ENCODE data around the gene SYT6. TPM values are rescaled to one million over a fixed set of nuclear protein-coding genes. Genes with fewer than 3 reads are reported as not detected.

SYT6 gene
- total RNA-seq, 1 experiment from 2014 or later: 77.2 TPM

DNA sequence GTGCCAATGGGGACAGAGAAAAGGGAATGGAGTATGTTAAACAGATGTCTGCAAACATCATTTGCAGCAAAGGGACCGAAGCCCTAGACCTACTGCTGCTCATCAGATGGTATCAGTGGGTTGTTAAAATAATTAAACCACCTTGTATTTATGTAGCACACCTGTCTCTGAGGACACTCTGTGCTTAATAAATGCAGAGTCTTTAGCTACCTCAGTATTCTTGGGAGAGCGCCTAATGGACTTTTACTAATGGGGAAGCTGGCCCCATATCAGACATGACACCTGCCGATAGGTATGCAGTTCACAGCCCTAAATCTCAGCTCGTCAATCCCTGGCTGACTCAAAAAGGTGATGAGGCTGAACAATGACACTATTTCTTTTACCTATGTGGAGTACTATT, 54.4 kb downstream of the SYT6 start:
- no peak overlapping the region for H2BK15ac ChIP-seq (ENCODE audit: low read depth, low read length)
- no peak overlapping the region for H3K14ac ChIP-seq (ENCODE audit: insufficient read depth, low read length)
- H3K23ac ChIP-seq (ENCODE audit: insufficient read length, low read depth, low read length): no peak overlapping the region
- Mint-ChIP-seq H3K4me1 (peaks cover 19 to 20% of the 10 kb centered on the region in 2 experiments), H3K9me3 (no peaks in the 10 kb centered on the region), H3K36me3 (ENCODE audit: insufficient read depth in 1 of 3, low read depth in 3 of 3) (peaks cover 63 to 99% (median 98%) of the 10 kb centered on the region in 3 experiments), H3K27ac (peak overlapping the region in 1 of 3 experiments; percentile 76; a peak in 2 of 7 replicates), H3K27me3 (ENCODE audit: low read depth) (peaks cover 3% of the 10 kb centered on the region; the same call in 1 of the 2 replicates), H3K4me3 (no peak overlapping the region)
- no peak overlapping the region for H2BK20ac ChIP-seq (ENCODE audit: low read depth, low read length, poor library complexity, severe bottlenecking)
- H3K9me3 ChIP-seq (ENCODE audit: control insufficient read depth, low read depth, low read length): no peaks in the 10 kb centered on the region
- no peaks in the 10 kb centered on the region for H3K23me2 ChIP-seq (ENCODE audit: insufficient read length, low read depth, low read length, poor library complexity, severe bottlenecking)
- H3K4me2 ChIP-seq (ENCODE audit: insufficient read depth, insufficient read length, low read length): no peak overlapping the region
- H3K56ac ChIP-seq (ENCODE audit: insufficient read length, low read depth, low read length): no peak overlapping the region
- no peak overlapping the region for H3T11ph ChIP-seq (ENCODE audit: low read length)
- no peak overlapping the region for H2BK12ac ChIP-seq (ENCODE audit: insufficient read length, low read depth, low read length)
- H2AK5ac ChIP-seq (ENCODE audit: insufficient read length, low read length): no peak overlapping the region
- H4K8ac ChIP-seq (replicated peaks; ENCODE audit: insufficient read length, low read depth, low read length): no peak overlapping the region
- no peak overlapping the region for H2BK5ac ChIP-seq (ENCODE audit: insufficient read length, low read length)
- WGBS (ENCODE audit: extremely low coverage, insufficient read length, low lambda C conversion rate): no CpG with 5 or more reads among the region's 4 CpGs
- no peak overlapping the region for H4K91ac ChIP-seq (ENCODE audit: insufficient read length, low read depth, low read length)
- TF ChIP-seq, protein P1, sequence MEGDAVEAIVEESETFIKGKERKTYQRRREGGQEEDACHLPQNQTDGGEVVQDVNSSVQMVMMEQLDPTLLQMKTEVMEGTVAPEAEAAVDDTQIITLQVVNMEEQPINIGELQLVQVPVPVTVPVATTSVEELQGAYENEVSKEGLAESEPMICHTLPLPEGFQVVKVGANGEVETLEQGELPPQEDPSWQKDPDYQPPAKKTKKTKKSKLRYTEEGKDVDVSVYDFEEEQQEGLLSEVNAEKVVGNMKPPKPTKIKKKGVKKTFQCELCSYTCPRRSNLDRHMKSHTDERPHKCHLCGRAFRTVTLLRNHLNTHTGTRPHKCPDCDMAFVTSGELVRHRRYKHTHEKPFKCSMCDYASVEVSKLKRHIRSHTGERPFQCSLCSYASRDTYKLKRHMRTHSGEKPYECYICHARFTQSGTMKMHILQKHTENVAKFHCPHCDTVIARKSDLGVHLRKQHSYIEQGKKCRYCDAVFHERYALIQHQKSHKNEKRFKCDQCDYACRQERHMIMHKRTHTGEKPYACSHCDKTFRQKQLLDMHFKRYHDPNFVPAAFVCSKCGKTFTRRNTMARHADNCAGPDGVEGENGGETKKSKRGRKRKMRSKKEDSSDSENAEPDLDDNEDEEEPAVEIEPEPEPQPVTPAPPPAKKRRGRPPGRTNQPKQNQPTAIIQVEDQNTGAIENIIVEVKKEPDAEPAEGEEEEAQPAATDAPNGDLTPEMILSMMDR (conservative IDR thresholded peaks at IDR 0.05): no peak
- no peak overlapping the region for H4K5ac ChIP-seq (ENCODE audit: insufficient read length, low read depth, low read length)
- no peaks in the 10 kb centered on the region for H4K20me1 ChIP-seq (ENCODE audit: control insufficient read depth, insufficient read depth, insufficient read length)
- H3K79me2 ChIP-seq (ENCODE audit: insufficient read depth, low read length): no peaks in the 10 kb centered on the region
- H3K18ac ChIP-seq (ENCODE audit: insufficient read length, low read depth, low read length): no peak overlapping the region
- no peaks in the 10 kb centered on the region for H3K27me3 ChIP-seq (ENCODE audit: insufficient read depth, low read length)
- no peak overlapping the region for H2AFZ ChIP-seq (ENCODE audit: low read length)
- no peak overlapping the region for H2BK120ac ChIP-seq (ENCODE audit: low read depth, low read length, poor library complexity, severe bottlenecking)
- no peak for DNase-seq
- no peak overlapping the region for H3K9ac ChIP-seq (ENCODE audit: extremely low read depth, insufficient read length, low read length)
- H3K4ac ChIP-seq (ENCODE audit: low read depth, low read length): no peak overlapping the region
- no peaks in the 10 kb centered on the region for H3K79me1 ChIP-seq (ENCODE audit: insufficient read depth, low read depth, low read length, poor library complexity, severe bottlenecking)
- peaks cover 2% of the 10 kb centered on the region; the same call in 1 of the 2 replicates for H3K4me1 ChIP-seq (ENCODE audit: insufficient read depth, low read length)
- no peak overlapping the region for H3K27ac ChIP-seq (ENCODE audit: insufficient read length, low read depth, low read length)
